A549 (cell line): Measurements from ENCODE around the gene TRAPPC5. TPM values are rescaled to one million over a fixed set of nuclear protein-coding genes. Genes with fewer than 3 reads are reported as not detected.
A peak's percentile ranks its signal among the peaks of the same experiment; 100 is the strongest.
"Not testable (repeated sequence)": the region's sequence is repeated elsewhere in the genome, so short reads cannot be mapped to it uniquely, and the experiment has no call there.

Experiments
- ATAC-seq, 2 experiments: fragments of 200-7000 bp in 1 of 2; fragments of >200 bp in 1 of 2; cut with Nextera tagmentation in 1 of 2; cut with Tn5 transposase in 1 of 2; 3 replicates each; pipeline versions ENCODE4 v1.8.0 to v1.9.1; 2018 to 2020; ENCODE audit warnings: mild to moderate bottlenecking in 1 of 2, moderate library complexity in 1 of 2
- CTCF ChIA-PET: fragments of 300-600 bp; sonication (Branson Sonifier 250); formaldehyde crosslinking; extraction: SDS; loops from one replicate; lab custom pipeline; 2021; ENCODE audit warnings: antibody characterized with exemption, inconsistent platforms; lab: Yijun Ruan, JAX
- POLR2A ChIA-PET: fragments of 350-600 bp; formaldehyde crosslinking; extraction: SDS; loops from one replicate; lab custom pipeline; 2021; ENCODE audit warnings: antibody characterized with exemption, inconsistent platforms; lab: Yijun Ruan, JAX
- DNase-seq, 2 experiments: peaks; one replicate each; pipeline versions ENCODE4 v3.0.0 to v3.0.0-alpha.2; 2011 to 2016; ENCODE audit warnings: low read depth in 1 of 2, low spot score in 1 of 2
- FAIRE-seq: peaks from 2 replicates; lab custom pipeline; 2011; peaks lifted over from hg19 to GRCh38; lab: Jason Lieb, UNC
- H3K27ac ChIP-seq, 2 experiments: fragments of >200 bp; sonication (Bioruptor Twin); formaldehyde crosslinking; 3 replicates each; pipeline ENCODE4 v1.5.1; 2016 to 2017
- H3K4me1 ChIP-seq: fragments of >200 bp; sonication (Bioruptor Twin); formaldehyde crosslinking; 3 replicates; pipeline ENCODE4 v1.6.1; 2016
- H3K4me2 ChIP-seq: fragments of >200 bp; sonication (Bioruptor Twin); formaldehyde crosslinking; 3 replicates; pipeline ENCODE4 v1.6.1; 2016
- H3K4me3 ChIP-seq: fragments of >200 bp; sonication (Bioruptor Twin); formaldehyde crosslinking; 3 replicates; pipeline ENCODE4 v1.5.1; 2016
- H3K9me3 ChIP-seq: fragments of >200 bp; sonication (Bioruptor Twin); formaldehyde crosslinking; 3 replicates; pipeline ENCODE4 v1.6.1; 2016
- BHLHE40 ChIP-seq: IDR thresholded peaks from 2 replicates; pipeline ENCODE4 v1.6.1; 2012; ENCODE audit warnings: low read depth, low read length, inconsistent platforms
- CBX2 ChIP-seq: fragments of 200-600 bp; sonication (generic); IDR thresholded peaks from 2 replicates; pipeline ENCODE4 v1.6.1; 2016; ENCODE audit warnings: low read depth, mild to moderate bottlenecking, borderline replicate concordance
- CHD2 ChIP-seq: fragments of 150-350 bp; IDR thresholded peaks from 2 replicates; pipeline ENCODE4 v1.6.1; 2014; ENCODE audit warnings: low read length; ENCODE audit not compliant: partially characterized antibody
- CHD4 ChIP-seq: fragments of 200-600 bp; sonication (generic); IDR thresholded peaks from 2 replicates; pipeline ENCODE4 v1.6.1; 2016; ENCODE audit warnings: antibody characterized with exemption, mild to moderate bottlenecking, borderline replicate concordance
- EHF ChIP-seq: fragments of 250-450 bp; sonication (Bioruptor Pico); IDR thresholded peaks from 2 replicates; pipeline ENCODE4 v1.5.0; 2020; ENCODE audit warnings: mild to moderate bottlenecking
- EP300 ChIP-seq, 2 experiments: fragments of >200 bp; sonication (Bioruptor Twin); formaldehyde crosslinking; IDR thresholded peaks; 2 replicates in 1 of 2; 3 replicates in 1 of 2; pipeline ENCODE4 v1.6.1; 2016 to 2017
- FOSB ChIP-seq: fragments of 250-450 bp; sonication (Bioruptor Pico); IDR thresholded peaks from 2 replicates; pipeline ENCODE4 v1.5.0; 2020; ENCODE audit warnings: mild to moderate bottlenecking, moderate library complexity
- FOSL2 ChIP-seq, 2 experiments: fragments of 450-650 bp in 1 of 2; fragments of >200 bp in 1 of 2; sonication (Bioruptor Twin) in 1 of 2; formaldehyde crosslinking; IDR thresholded peaks; 2 replicates each; pipeline versions ENCODE4 v1.5.0 to v1.6.1; 2016 to 2020; ENCODE audit warnings: mild to moderate bottlenecking in 1 of 2, moderate library complexity in 1 of 2
- HEYL ChIP-seq: fragments of 250-450 bp; sonication (Bioruptor Pico); IDR thresholded peaks from 2 replicates; pipeline ENCODE4 v1.8.0; 2021; ENCODE audit warnings: mild to moderate bottlenecking, moderate library complexity
- HOXA7 ChIP-seq: fragments of 250-450 bp; sonication (Bioruptor Pico); IDR thresholded peaks from 2 replicates; pipeline ENCODE4 v1.5.0; 2020; ENCODE audit warnings: mild to moderate bottlenecking, moderate library complexity
- HOXB5 ChIP-seq: fragments of 250-450 bp; sonication (Bioruptor Pico); IDR thresholded peaks from 2 replicates; pipeline ENCODE4 v1.5.0; 2020; ENCODE audit warnings: mild to moderate bottlenecking, moderate library complexity
- JUNB ChIP-seq: fragments of >200 bp; sonication (Bioruptor Twin); formaldehyde crosslinking; IDR thresholded peaks from 2 replicates; pipeline ENCODE4 v1.6.1; 2016
- KDM5A ChIP-seq: fragments of 200-600 bp; sonication (generic); IDR thresholded peaks from 2 replicates; pipeline ENCODE4 v1.6.1; 2016; ENCODE audit warnings: antibody characterized with exemption, mild to moderate bottlenecking
- MAFK ChIP-seq: fragments of 450-650 bp; IDR thresholded peaks from 2 replicates; pipeline ENCODE4 v1.6.1; 2014; ENCODE audit not compliant: partially characterized antibody
- NFE2L2 ChIP-seq: fragments of 150-350 bp; conservative IDR thresholded peaks from 2 replicates; pipeline ENCODE4 v1.6.1; 2014; ENCODE audit warnings: low read length
- NPAS2 ChIP-seq: fragments of 250-450 bp; sonication (Bioruptor Pico); IDR thresholded peaks from 2 replicates; pipeline ENCODE4 v1.8.0; 2022; ENCODE audit warnings: mild to moderate bottlenecking, moderate library complexity, borderline replicate concordance
- NR3C1 ChIP-seq: fragments of >200 bp; sonication (Bioruptor Twin); formaldehyde crosslinking; IDR thresholded peaks from 3 replicates; pipeline ENCODE4 v1.6.1; 2017
- PHF8 ChIP-seq: fragments of 200-600 bp; sonication (generic); IDR thresholded peaks from 2 replicates; pipeline ENCODE4 v1.6.1; 2016; ENCODE audit warnings: low read depth, mild to moderate bottlenecking, antibody characterized with exemption, moderate library complexity, borderline replicate concordance
- POLR2A ChIP-seq: IDR thresholded peaks from 2 replicates; pipeline ENCODE4 v1.6.1; 2012; ENCODE audit warnings: mild to moderate bottlenecking, low read length
- RAD21 ChIP-seq, 2 experiments: fragments of >200 bp in 1 of 2; sonication (Bioruptor Twin) in 1 of 2; formaldehyde crosslinking in 1 of 2; IDR thresholded peaks in 1 of 2; conservative IDR thresholded peaks in 1 of 2; 2 replicates in 1 of 2; 3 replicates in 1 of 2; pipeline ENCODE4 v1.6.1; 2012 to 2018; ENCODE audit warnings: inconsistent platforms in 1 of 2
- ZC3H11A ChIP-seq: fragments of 450-650 bp; IDR thresholded peaks from 2 replicates; pipeline ENCODE4 v1.6.1; 2014; ENCODE audit warnings: antibody characterized with exemption, mild to moderate bottlenecking
- ZFP36 ChIP-seq: fragments of 450-650 bp; IDR thresholded peaks from 2 replicates; pipeline ENCODE4 v1.6.1; 2014; ENCODE audit warnings: borderline replicate concordance; ENCODE audit not compliant: partially characterized antibody
- ZSCAN20 ChIP-seq: fragments of 250-450 bp; sonication (Bioruptor Pico); IDR thresholded peaks from 2 replicates; pipeline ENCODE4 v1.8.0; 2022; ENCODE audit warnings: mild to moderate bottlenecking, moderate library complexity
- WGBS: methylation state at CpG from one replicate; pipeline ENCODE4 v1.1.6; 2017; ENCODE audit errors: missing lambda C conversion rate; 5-methylcytosine and 5-hydroxymethylcytosine counted together
- polyA plus RNA-seq, 4 experiments: library from polyadenylated mRNA; depleted of rRNA in 3 of 4; stranded (reverse); fragments of >200 nt; fragmentation: RNase III in 1 of 4; extraction: RNeasy Plus Mini Kit Qiagen cat#74134 plus additional on column Dnase treatment in 1 of 4; gene quantifications; 2 replicates in 3 of 4; 3 replicates in 1 of 4; pipeline ENCODE4 v1.2.3, GENCODE V29; 2011 to 2017

TRAPPC5 gene
- polyA plus RNA-seq, 2 of the 4 experiments (the other 2 are of a cell fraction): 31.6 to 59.8 TPM

DNA sequence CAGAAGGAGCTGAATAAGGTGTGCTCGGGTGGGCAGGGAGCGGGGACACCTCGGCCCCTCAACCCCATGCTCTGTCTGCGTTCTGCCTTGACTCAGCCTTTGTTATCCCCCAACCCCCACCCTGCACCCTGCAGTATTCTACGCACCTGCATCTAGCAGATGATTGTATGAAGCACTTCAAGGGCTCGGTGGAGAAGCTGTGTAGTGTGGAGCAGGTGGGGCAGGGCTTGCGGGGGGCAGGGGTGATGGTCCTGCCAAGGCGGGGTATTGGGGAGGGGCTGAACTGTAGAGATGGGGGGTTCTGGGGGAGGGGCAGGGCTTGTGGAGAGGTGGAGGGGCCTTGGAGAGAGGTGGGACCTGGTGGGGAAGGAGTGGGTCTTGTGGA is 37.6 kb upstream of the TRAPPC5 start:
- FAIRE-seq (no peak), ATAC-seq (no peak), DNase-seq (no peak)
- 100% methylated on average over 4 of the region's 8 CpGs for WGBS
- CTCF ChIA-PET: interaction anchor here (1.7 to 1.9 kb wide), 3 partner anchors 8 to 36 kb away, joined by 3 to 9 read pairs (median 5); no protein-coding TSS in a partner anchor
- POLR2A ChIA-PET: no interaction called here
- Histone ChIP-seq H3K4me2 (no peak overlapping the region), H3K4me3 (no peak overlapping the region), H3K27ac (no peak overlapping the region), H3K4me1 (no peaks in the 10 kb centered on the region), H3K9me3 (no peaks in the 10 kb centered on the region)
- TF ChIP-seq CBX2: no peak
- no peak for TF ChIP-seq HOXB5 (CRISPR knock-in tag)
- no peak for TF ChIP-seq EHF (CRISPR knock-in tag)

GRCh38 chr19:7643629-7644549 is 36.7 kb upstream of the TRAPPC5 start:
- H3K4me2 ChIP-seq, H3K9me3 ChIP-seq, POLR2A ChIA-PET, H3K4me3 ChIP-seq, FAIRE-seq, H3K4me1 ChIP-seq, H3K27ac ChIP-seq, ATAC-seq: not testable (repeated sequence)
- CTCF ChIA-PET: interaction anchor here (1.3 to 1.9 kb wide), 4 partner anchors 7 to 76 kb away, joined by 3 to 9 read pairs (median 6); partner anchors contain the start of gene TRAPPC5
- peak in 1 of 2 experiments; percentile 57 for DNase-seq
- WGBS: 77% methylated on average over 8 of the region's 10 CpGs

DNA sequence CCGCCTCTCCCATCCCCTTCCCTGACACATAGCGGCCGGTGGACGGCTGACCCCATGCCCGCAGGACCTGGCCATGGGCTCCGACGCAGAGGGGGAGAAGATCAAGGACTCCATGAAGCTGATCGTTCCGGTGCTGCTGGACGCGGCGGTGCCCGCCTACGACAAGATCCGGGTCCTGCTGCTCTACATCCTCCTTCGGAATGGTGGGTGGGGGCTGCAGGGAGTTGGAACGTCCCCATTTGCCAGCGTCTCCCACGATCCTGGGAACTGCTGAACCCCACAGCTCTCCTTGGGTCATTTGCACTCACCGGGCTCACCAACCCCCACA is 36.1 kb upstream of the TRAPPC5 start:
- no peaks in the 10 kb centered on the region for H3K9me3 ChIP-seq
- POLR2A ChIA-PET: interaction anchor here (0.6 to 1.3 kb wide), 2 partner anchors 15 to 58 kb away, joined by 4 to 6 read pairs; partner anchors contain the start of genes PET100 and XAB2
- FAIRE-seq (no peak), ATAC-seq (no peak)
- no peak overlapping the region for H3K4me3 ChIP-seq
- 96% methylated on average over 18 of the region's 20 CpGs for WGBS
- no peaks in the 10 kb centered on the region for H3K4me1 ChIP-seq
- TF ChIP-seq MAFK: no peak
- TF ChIP-seq FOSL2 (IDR thresholded peaks at IDR 0.05): no peak
- no peak for TF ChIP-seq FOSL2 (CRISPR knock-in tag; IDR thresholded peaks at IDR 0.05)
- no peak for TF ChIP-seq FOSB (CRISPR knock-in tag)
- TF ChIP-seq NPAS2 (CRISPR knock-in tag): no peak
- no peak for TF ChIP-seq ZFP36
- no peak for TF ChIP-seq POLR2A
- TF ChIP-seq CHD2: no peak
- no peak for TF ChIP-seq HOXA7 (CRISPR knock-in tag)
- no peak for TF ChIP-seq PHF8
- no peak for TF ChIP-seq HEYL (CRISPR knock-in tag)
- TF ChIP-seq ZSCAN20: no peak
- TF ChIP-seq NR3C1: no peak
- no peak for TF ChIP-seq CHD4
- TF ChIP-seq BHLHE40: no peak
- TF ChIP-seq NFE2L2: no peak
- no peak for TF ChIP-seq JUNB
- no peak for TF ChIP-seq EP300 (IDR thresholded peaks at IDR 0.05)
- no peak for TF ChIP-seq RAD21 (conservative IDR thresholded peaks at IDR 0.05 in 1 of 2, IDR thresholded peaks at IDR 0.05 in 1 of 2)
- TF ChIP-seq ZC3H11A: no peak
- TF ChIP-seq KDM5A: no peak
- TF ChIP-seq, all 56 proteins: peak for 0
- Histone ChIP-seq H3K4me2 (no peak overlapping the region), H3K27ac (no peak overlapping the region)
- no peak for DNase-seq
- CTCF ChIA-PET: interaction anchor here (1.3 to 1.5 kb wide), 2 partner anchors 36 to 76 kb away, joined by 4 to 8 read pairs; partner anchors contain the start of gene TRAPPC5
